Thoracic aorta (tissue), 2 donors: ENCODE results near the gene EFHD1. TPM values are rescaled to one million over a fixed set of nuclear protein-coding genes. Genes with fewer than 3 reads are reported as not detected.

Experiments
- ATAC-seq: fragments of 150-250 bp; one replicate; pipeline ENCODE4 v1.8.0; 2017; ENCODE audit warnings: low read depth; ENCODE audit not compliant: insufficient number of reproducible peaks, low FRiP score
- DNase-seq: peaks from one replicate; pipeline ENCODE4 v3.0.0-alpha.2; 2020; ENCODE audit warnings: low spot score
- H3K27ac ChIP-seq, 2 donors: fragments of 200-600 bp; sonication (generic); 1 replicate in 1 of 2; 2 replicates in 1 of 2; pipeline ENCODE4 v1.5.1; 2016; ENCODE audit warnings: mild to moderate bottlenecking in 2 of 2, moderate library complexity in 2 of 2
- H3K27me3 ChIP-seq: fragments of 200-600 bp; sonication (generic); replicated peaks from 2 replicates; pipeline ENCODE4 v1.6.0; 2016; ENCODE audit warnings: mild to moderate bottlenecking; ENCODE audit not compliant: insufficient read depth
- H3K36me3 ChIP-seq: fragments of 200-600 bp; sonication (generic); one replicate; pipeline ENCODE4 v1.5.1; 2016
- H3K4me1 ChIP-seq, 2 donors: fragments of 200-600 bp; sonication (generic); 1 replicate in 1 of 2; 2 replicates in 1 of 2; pipeline versions ENCODE4 v1.5.1 to v1.6.0; 2016; ENCODE audit warnings: low read depth in 2 of 2, mild to moderate bottlenecking in 1 of 2; ENCODE audit not compliant: control insufficient read depth in 1 of 2
- H3K4me3 ChIP-seq: fragments of 200-600 bp; sonication (generic); 2 replicates; pipeline ENCODE4 v1.5.1; 2016; ENCODE audit warnings: mild to moderate bottlenecking
- H3K9me3 ChIP-seq: fragments of 200-600 bp; sonication (generic); 2 replicates; pipeline ENCODE4 v1.5.1; 2016
- total RNA-seq, 2 donors: library from RNA; depleted of rRNA; stranded (reverse); fragments of >200 nt; gene quantifications; one replicate each; pipeline versions ENCODE4 v1.1.0 to v1.2.3, GENCODE V29; 2016
- TF ChIP-seq, protein P1 (sequence below): fragments of 200-600 bp; sonication (generic); IDR thresholded peaks from one replicate; pipeline ENCODE4 v1.5.1; 2019; ENCODE audit warnings: antibody characterized with exemption

The EFHD1 gene
- total RNA-seq, 2 donors from 2014 or later: 111 to 211 TPM

DNA sequence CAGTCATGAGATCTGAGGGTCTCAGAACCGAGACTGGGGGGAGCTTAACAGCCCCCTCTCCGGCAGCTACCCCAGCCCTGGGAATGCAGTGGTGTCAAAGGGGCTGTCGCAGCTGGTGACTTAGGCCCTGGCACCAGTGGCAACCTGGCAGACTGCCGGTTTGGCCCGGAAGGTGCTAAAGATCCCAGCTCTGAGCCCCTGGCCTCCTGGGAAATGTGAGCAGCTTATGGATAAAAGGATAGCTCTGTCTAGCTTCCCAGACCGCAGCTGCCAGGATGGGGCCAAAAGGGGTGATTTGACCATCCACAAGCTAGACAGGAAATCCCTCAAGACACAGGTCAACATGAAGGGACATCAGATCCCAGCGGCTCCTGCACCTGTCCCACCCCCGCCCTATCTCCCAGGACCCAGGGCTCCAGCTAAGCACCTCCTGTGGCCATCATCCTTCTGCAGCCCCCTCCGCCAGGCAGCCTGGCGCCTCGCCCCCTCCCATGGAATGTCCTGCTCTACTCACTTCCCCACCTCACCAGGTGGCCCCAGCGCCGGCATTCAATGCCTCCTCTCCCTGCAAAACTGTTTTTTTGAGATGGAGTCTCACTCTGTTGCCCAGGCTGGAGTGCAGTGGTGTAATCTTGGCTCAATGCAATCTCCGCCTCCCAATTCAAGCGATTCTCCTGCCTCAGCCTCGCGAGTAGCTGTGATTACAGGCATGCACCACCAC is 33.2 kb upstream of the EFHD1 start:
- no peaks in the 10 kb centered on the region for H3K36me3 ChIP-seq
- H3K4me3 ChIP-seq: no peak overlapping the region
- no peak overlapping the region for H3K27ac ChIP-seq
- no peaks in the 10 kb centered on the region for H3K9me3 ChIP-seq
- no peak for ATAC-seq
- no peaks in the 10 kb centered on the region for H3K27me3 ChIP-seq
- DNase-seq: no peak
- H3K4me1 ChIP-seq: no peaks in the 10 kb centered on the region
- TF ChIP-seq, protein P1, sequence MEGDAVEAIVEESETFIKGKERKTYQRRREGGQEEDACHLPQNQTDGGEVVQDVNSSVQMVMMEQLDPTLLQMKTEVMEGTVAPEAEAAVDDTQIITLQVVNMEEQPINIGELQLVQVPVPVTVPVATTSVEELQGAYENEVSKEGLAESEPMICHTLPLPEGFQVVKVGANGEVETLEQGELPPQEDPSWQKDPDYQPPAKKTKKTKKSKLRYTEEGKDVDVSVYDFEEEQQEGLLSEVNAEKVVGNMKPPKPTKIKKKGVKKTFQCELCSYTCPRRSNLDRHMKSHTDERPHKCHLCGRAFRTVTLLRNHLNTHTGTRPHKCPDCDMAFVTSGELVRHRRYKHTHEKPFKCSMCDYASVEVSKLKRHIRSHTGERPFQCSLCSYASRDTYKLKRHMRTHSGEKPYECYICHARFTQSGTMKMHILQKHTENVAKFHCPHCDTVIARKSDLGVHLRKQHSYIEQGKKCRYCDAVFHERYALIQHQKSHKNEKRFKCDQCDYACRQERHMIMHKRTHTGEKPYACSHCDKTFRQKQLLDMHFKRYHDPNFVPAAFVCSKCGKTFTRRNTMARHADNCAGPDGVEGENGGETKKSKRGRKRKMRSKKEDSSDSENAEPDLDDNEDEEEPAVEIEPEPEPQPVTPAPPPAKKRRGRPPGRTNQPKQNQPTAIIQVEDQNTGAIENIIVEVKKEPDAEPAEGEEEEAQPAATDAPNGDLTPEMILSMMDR: no peak

DNA sequence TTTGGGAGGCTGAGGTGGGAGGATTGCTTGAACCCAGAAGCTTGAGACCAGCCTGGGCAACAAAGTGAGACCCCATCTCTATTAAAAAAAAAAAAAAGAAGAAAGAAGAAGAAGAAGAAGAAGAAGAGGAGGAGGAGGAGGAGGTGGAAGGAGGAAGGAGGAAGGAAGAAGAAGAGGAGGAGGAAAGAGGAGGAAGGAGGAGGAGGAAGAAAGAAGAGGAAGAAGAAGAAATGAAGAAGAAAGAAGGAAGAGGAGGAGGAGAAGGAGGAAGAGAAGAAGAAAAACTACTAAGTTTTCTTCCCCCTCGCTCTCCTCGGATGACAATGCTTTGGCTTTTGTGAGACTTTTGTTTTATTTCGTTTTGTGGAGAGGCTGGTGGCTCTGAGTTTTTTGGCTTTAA is 30.1 kb upstream of the EFHD1 start:
- ATAC-seq (no peak), DNase-seq (no peak)
- H3K27me3 ChIP-seq: no peaks in the 10 kb centered on the region
- H3K27ac ChIP-seq: no peak overlapping the region
- no peaks in the 10 kb centered on the region for H3K9me3 ChIP-seq
- TF ChIP-seq, protein P1: no peak
- H3K36me3 ChIP-seq: no peaks in the 10 kb centered on the region
- no peaks in the 10 kb centered on the region for H3K4me1 ChIP-seq
- no peak overlapping the region for H3K4me3 ChIP-seq

- Histone ChIP-seq H3K36me3 (no peaks in the 10 kb centered on the region), H3K4me3 (no peak overlapping the region), H3K27ac (no peak overlapping the region), H3K9me3 (no peaks in the 10 kb centered on the region), H3K27me3 (no peaks in the 10 kb centered on the region), H3K4me1 (no peaks in the 10 kb centered on the region)
- ATAC-seq (no peak), DNase-seq (no peak)
- TF ChIP-seq, protein P1: no peak
Measured at GRCh38 chr2:232604535-232604934, 28.9 kb upstream of the EFHD1 start.

DNA sequence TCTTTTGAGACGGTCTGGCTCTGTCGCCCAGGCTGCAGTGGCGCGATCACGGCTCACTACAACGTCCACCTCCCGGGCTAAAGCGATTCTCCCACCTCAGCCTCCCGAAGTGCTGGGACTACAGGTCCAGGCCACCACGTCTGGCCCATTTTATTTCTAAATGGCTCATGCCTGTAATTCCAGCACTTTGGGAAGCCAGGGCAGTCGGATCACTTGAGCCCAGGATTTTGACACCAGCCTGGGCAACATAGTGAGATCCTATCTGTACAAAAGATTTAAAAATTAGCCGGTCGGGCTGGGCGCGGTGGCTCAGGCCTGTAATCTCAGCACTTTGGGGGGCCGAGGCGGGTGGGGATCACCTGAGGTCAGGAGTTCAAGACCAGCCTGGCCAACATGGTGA is 26.4 kb upstream of the EFHD1 start:
- H3K27me3 ChIP-seq: no peaks in the 10 kb centered on the region
- H3K4me3 ChIP-seq: no peak overlapping the region
- H3K4me1 ChIP-seq: no peaks in the 10 kb centered on the region
- ATAC-seq (no peak), DNase-seq (no peak)
- no peaks in the 10 kb centered on the region for H3K36me3 ChIP-seq
- no peaks in the 10 kb centered on the region for H3K9me3 ChIP-seq
- no peak overlapping the region for H3K27ac ChIP-seq
- TF ChIP-seq, protein P1: no peak

GRCh38 chr2:232609607-232610006 is 23.8 kb upstream of the EFHD1 start:
- H3K27ac ChIP-seq: no peak overlapping the region
- TF ChIP-seq, protein P1: no peak
- no peak for ATAC-seq
- no peaks in the 10 kb centered on the region for H3K9me3 ChIP-seq
- no peak overlapping the region for H3K4me3 ChIP-seq
- H3K27me3 ChIP-seq: no peaks in the 10 kb centered on the region
- H3K36me3 ChIP-seq: no peaks in the 10 kb centered on the region
- no peak for DNase-seq
- no peaks in the 10 kb centered on the region for H3K4me1 ChIP-seq
